Coronary artery (tissue), 2 donors: Measurements from ENCODE around the gene PTPRE.

Source experiments
- DNase-seq: peaks from one replicate; pipeline ENCODE4 v3.0.0-alpha.2; 2017; ENCODE audit warnings: low spot score
- H3K27ac ChIP-seq, 2 donors: fragments of 200-600 bp; sonication (generic); one replicate each; pipeline ENCODE4 v1.5.1; 2016 to 2019
- H3K4me3 ChIP-seq: fragments of 200-600 bp; sonication (generic); 2 replicates; pipeline ENCODE4 v1.5.1; 2016; ENCODE audit warnings: mild to moderate bottlenecking, moderate library complexity
- CTCF ChIP-seq: fragments of 200-600 bp; sonication (generic); IDR thresholded peaks from one replicate; pipeline ENCODE4 v1.5.1; 2019; ENCODE audit warnings: antibody characterized with exemption

PTPRE gene

GRCh38 chr10:128078136-128078969 lies 171.4 kb downstream of the PTPRE start:
- Histone ChIP-seq H3K27ac (no peak overlapping the region), H3K4me3 (no peak overlapping the region)
- peak; percentile 64 for DNase-seq
- TF ChIP-seq CTCF: peak; percentile 55

- DNase-seq: peak; percentile 40
- TF ChIP-seq CTCF: no peak
Measured at GRCh38 chr10:128080231-128080630, 173.3 kb downstream of the PTPRE start.

GRCh38 chr10:128080641-128081040 lies 173.7 kb downstream of the PTPRE start:
- TF ChIP-seq CTCF: no peak
- peak; percentile 50 for DNase-seq
- H3K4me3 ChIP-seq: no peak overlapping the region
- H3K27ac ChIP-seq: no peak overlapping the region

More at GRCh38 chr10:128080231-128080630, 173.3 kb downstream of the PTPRE start:
- H3K4me3 ChIP-seq: no peak overlapping the region
- no peak overlapping the region for H3K27ac ChIP-seq

- no peak for DNase-seq
- no peak for TF ChIP-seq CTCF
- Histone ChIP-seq H3K27ac (no peak overlapping the region), H3K4me3 (no peak overlapping the region)
Measured at GRCh38 chr10:128081222-128081621, 174.3 kb downstream of the PTPRE start.

- DNase-seq: no peak
- no peak for TF ChIP-seq CTCF
- Histone ChIP-seq H3K4me3 (no peak overlapping the region), H3K27ac (no peak overlapping the region)
Measured at GRCh38 chr10:128081720-128082119, 174.8 kb downstream of the PTPRE start.

GRCh38 chr10:128083191-128083895 lies 176.4 kb downstream of the PTPRE start:
- TF ChIP-seq CTCF: no peak
- Histone ChIP-seq H3K27ac (no peak overlapping the region), H3K4me3 (no peak overlapping the region)
- no peak for DNase-seq
